Neural cell (in vitro differentiated cells): Measurements from ENCODE around the gene MYO1D. TPM values are rescaled to one million over a fixed set of nuclear protein-coding genes. Genes with fewer than 3 reads are reported as not detected.

ENCODE experiments used
- H2AFZ ChIP-seq: fragments of 200-600, 300-800 bp; sonication (generic), shearing (Covaris generic); 2 replicates; pipeline ENCODE4 v1.6.0; 2014; ENCODE audit warnings: low read depth, mild to moderate bottlenecking, antibody characterized with exemption, low read length, moderate library complexity
- H3F3A ChIP-seq: fragments of 200-600 bp; shearing (Covaris generic); 2 replicates; pipeline ENCODE4 v1.6.1; 2016; ENCODE audit warnings: mild to moderate bottlenecking, moderate library complexity, mixed read lengths, antibody characterized with exemption, low read length; ENCODE audit not compliant: insufficient read depth, poor library complexity, severe bottlenecking
- H3K27ac ChIP-seq: fragments of 200-600, 300-800 bp; sonication (generic), shearing (Covaris generic); 2 replicates; pipeline ENCODE4 v1.5.1; 2014; ENCODE audit warnings: mild to moderate bottlenecking, low read length, moderate library complexity
- H3K27me3 ChIP-seq: fragments of 300-800, 200-600 bp; sonication (generic), shearing (Covaris generic); 2 replicates; pipeline ENCODE4 v1.6.0; 2014; ENCODE audit warnings: mild to moderate bottlenecking, low read depth, low read length, moderate library complexity; ENCODE audit not compliant: insufficient read depth
- H3K36me3 ChIP-seq: fragments of 300-800, 200-600 bp; sonication (generic), shearing (Covaris generic); 2 replicates; pipeline ENCODE4 v1.5.1; 2014; ENCODE audit warnings: mild to moderate bottlenecking, antibody characterized with exemption, low read length, moderate library complexity; ENCODE audit not compliant: insufficient read depth
- H3K4me2 ChIP-seq: fragments of 300-800, 200-600 bp; sonication (generic), shearing (Covaris generic); 2 replicates; pipeline ENCODE4 v1.6.0; 2014; ENCODE audit warnings: mild to moderate bottlenecking, low read length
- H3K4me3 ChIP-seq: fragments of 300-800, 200-600 bp; sonication (generic), shearing (Covaris generic); 2 replicates; pipeline ENCODE4 v1.5.1; 2014; ENCODE audit warnings: mild to moderate bottlenecking, low read length, moderate library complexity
- H3K79me2 ChIP-seq: fragments of 200-600 bp; shearing (Covaris generic); replicated peaks from 2 replicates; pipeline ENCODE4 v1.6.0; 2014; ENCODE audit warnings: mild to moderate bottlenecking, low read length, moderate library complexity; ENCODE audit not compliant: insufficient read depth
- H3K9ac ChIP-seq: fragments of 300-800, 200-600 bp; sonication (generic), shearing (Covaris generic); 2 replicates; pipeline ENCODE4 v1.6.1; 2016; ENCODE audit warnings: mild to moderate bottlenecking, low read length, mixed read lengths
- H3K9me2 ChIP-seq: fragments of 200-600 bp; shearing (Covaris generic); 2 replicates; pipeline ENCODE4 v1.6.1; 2016; ENCODE audit warnings: mild to moderate bottlenecking, low read length, mixed read lengths; ENCODE audit not compliant: insufficient read depth
- H3K9me3 ChIP-seq: fragments of 200-600, 300-800 bp; sonication (generic), shearing (Covaris generic); 2 replicates; pipeline ENCODE4 v1.6.1; 2016; ENCODE audit warnings: mild to moderate bottlenecking, mixed run types, low read length, moderate library complexity, mixed read lengths
- H4K20me1 ChIP-seq: fragments of 200-600 bp; shearing (Covaris generic); 2 replicates; pipeline ENCODE4 v1.6.1; 2016; ENCODE audit warnings: mild to moderate bottlenecking, mixed run types; ENCODE audit not compliant: insufficient read depth
- CTCF ChIP-seq: fragments of 450-650 bp; IDR thresholded peaks from 2 replicates; pipeline ENCODE4 v1.5.1; 2014; ENCODE audit warnings: antibody characterized with exemption, mild to moderate bottlenecking, moderate library complexity; ENCODE audit not compliant: poor library complexity, severe bottlenecking
- EP300 ChIP-seq: fragments of 450-650 bp; conservative IDR thresholded peaks from 2 replicates; pipeline ENCODE4 v1.6.1; 2014; ENCODE audit warnings: antibody characterized with exemption, mild to moderate bottlenecking, moderate library complexity; ENCODE audit not compliant: poor library complexity, severe bottlenecking
- EZH2 ChIP-seq: fragments of 200-600, 300-800 bp; shearing (Covaris generic), sonication (generic); IDR thresholded peaks from 2 replicates; pipeline ENCODE4 v1.6.1; 2014; ENCODE audit warnings: antibody characterized with exemption, low read length, borderline replicate concordance, mild to moderate bottlenecking; ENCODE audit not compliant: insufficient read depth, poor library complexity, severe bottlenecking
- MXI1 ChIP-seq: fragments of 450-650 bp; conservative IDR thresholded peaks from 2 replicates; pipeline ENCODE4 v1.6.1; 2014; ENCODE audit warnings: antibody characterized with exemption, mild to moderate bottlenecking; ENCODE audit not compliant: poor library complexity, severe bottlenecking
- POLR2AphosphoS5 ChIP-seq: IDR thresholded peaks from 2 replicates; pipeline ENCODE4 v1.6.1; 2012
- RAD21 ChIP-seq: fragments of 450-650 bp; conservative IDR thresholded peaks from 2 replicates; pipeline ENCODE4 v1.6.1; 2014; ENCODE audit warnings: antibody characterized with exemption, mild to moderate bottlenecking, moderate library complexity
- REST ChIP-seq: IDR thresholded peaks from 2 replicates; pipeline ENCODE4 v1.6.1; 2012; ENCODE audit warnings: borderline replicate concordance
- SMC3 ChIP-seq: fragments of 450-650 bp; conservative IDR thresholded peaks from 2 replicates; pipeline ENCODE4 v1.6.1; 2014; ENCODE audit warnings: antibody characterized with exemption, mild to moderate bottlenecking, moderate library complexity; ENCODE audit not compliant: poor library complexity
- TAF1 ChIP-seq: IDR thresholded peaks from 2 replicates; pipeline ENCODE4 v1.6.1; 2012; ENCODE audit warnings: low read depth
- polyA plus RNA-seq: library from polyadenylated mRNA; depleted of rRNA; stranded (reverse); fragments of >200 nt; gene quantifications from 2 replicates; pipeline ENCODE4 v1.2.3, GENCODE V29; 2014

MYO1D gene
- polyA plus RNA-seq, 1 donor from 2014 or later: 10.7 TPM

GRCh38 chr17:32502013-32502412, 374.9 kb downstream of the MYO1D start:
- no peak overlapping the region for H3K9ac ChIP-seq
- H3K9me2 ChIP-seq: no peaks in the 10 kb centered on the region
- no peak overlapping the region for H2AFZ ChIP-seq
- no peak overlapping the region for H3K4me2 ChIP-seq
- H3K36me3 ChIP-seq: no peaks in the 10 kb centered on the region
- H3K4me3 ChIP-seq: no peak overlapping the region
- H3K27ac ChIP-seq: no peak overlapping the region
- H3K27me3 ChIP-seq: no peaks in the 10 kb centered on the region
- TF ChIP-seq EZH2 (no peak), EP300 (no peak), TAF1 (no peak), REST (no peak), RAD21 (no peak), CTCF (no peak), SMC3 (no peak), POLR2AphosphoS5 (no peak)
- no peaks in the 10 kb centered on the region for H3K79me2 ChIP-seq
- no peaks in the 10 kb centered on the region for H4K20me1 ChIP-seq
- H3K9me3 ChIP-seq: peaks cover 3% of the 10 kb centered on the region
- H3F3A ChIP-seq: no peaks in the 10 kb centered on the region

- H3K9me3 ChIP-seq: peaks cover 3% of the 10 kb centered on the region
- no peak overlapping the region for H3K9ac ChIP-seq
- no peak overlapping the region for H3K4me2 ChIP-seq
- no peaks in the 10 kb centered on the region for H3K27me3 ChIP-seq
- no peak overlapping the region for H3K4me3 ChIP-seq
- H3K27ac ChIP-seq: no peak overlapping the region
- no peaks in the 10 kb centered on the region for H3F3A ChIP-seq
- no peaks in the 10 kb centered on the region for H3K36me3 ChIP-seq
- no peaks in the 10 kb centered on the region for H3K9me2 ChIP-seq
- no peaks in the 10 kb centered on the region for H3K79me2 ChIP-seq
- no peak for TF ChIP-seq EP300
- TF ChIP-seq TAF1: no peak
- no peak for TF ChIP-seq MXI1
- no peak for TF ChIP-seq POLR2AphosphoS5
- TF ChIP-seq SMC3: no peak
- no peak for TF ChIP-seq RAD21
- no peak for TF ChIP-seq REST
- TF ChIP-seq CTCF: no peak
- no peak for TF ChIP-seq EZH2
- no peak overlapping the region for H2AFZ ChIP-seq
- no peaks in the 10 kb centered on the region for H4K20me1 ChIP-seq
Observed at GRCh38 chr17:32498391-32498790, 378.5 kb downstream of the MYO1D start.
